Measurements from ENCODE around the gene LPP. TPM values are rescaled to one million over a fixed set of nuclear protein-coding genes. Genes with fewer than 3 reads are reported as not detected.

LPP gene
- total RNA-seq, 1 donor from 2014 or later = 222 TPM

GRCh38 chr3:188446014-188446413, 292.1 kb downstream of the LPP start:
- Histone ChIP-seq H4K20me1 (ENCODE audit: insufficient read depth, low read length) (peaks cover 42% of the 10 kb centered on the region), H3K4me2 (ENCODE audit: low read length) (no peak overlapping the region), H3K36me3 (ENCODE audit: insufficient read depth, low read length) (no peaks in the 10 kb centered on the region), H3K27me3 (ENCODE audit: insufficient read depth, low read length) (no peaks in the 10 kb centered on the region), H2AFZ (ENCODE audit: low read depth, low read length) (no peak overlapping the region), H3K27ac (ENCODE audit: low read depth, low read length) (no peak overlapping the region), H3K79me2 (ENCODE audit: insufficient read depth, low read length) (peaks cover 50% of the 10 kb centered on the region), H3K4me3 (ENCODE audit: insufficient read depth, low read depth, low read length) (no peak overlapping the region), H3K9ac (ENCODE audit: low read length) (no peak overlapping the region), H3K4me1 (ENCODE audit: insufficient read depth, low read length) (no peaks in the 10 kb centered on the region), H3K9me3 (ENCODE audit: insufficient read depth, low read depth, low read length) (no peaks in the 10 kb centered on the region)
- TF ChIP-seq CTCF (IDR thresholded peaks at IDR 0.05; ENCODE audit: insufficient read depth, low read depth, low read length) (no peak), EZH2 (IDR thresholded peaks at IDR 0.05; ENCODE audit: insufficient read depth, low read length) (no peak)
- peaks cover 16% of the 10 kb centered on the region for H3K36me3 Mint-ChIP-seq (ENCODE audit: low read depth, unreplicated experiment)
- peaks cover 8% of the 10 kb centered on the region for H3K4me1 Mint-ChIP-seq (ENCODE audit: low read depth, unreplicated experiment)
- peak overlapping the region; percentile 8 for H3K4me3 Mint-ChIP-seq (ENCODE audit: unreplicated experiment)
- FAIRE-seq (no peak), DNase-seq (ENCODE audit: low read depth) (no peak)
- no peaks in the 10 kb centered on the region for H3K27me3 Mint-ChIP-seq (ENCODE audit: low read depth, unreplicated experiment)
- H3K27ac Mint-ChIP-seq (ENCODE audit: unreplicated experiment) = no peak overlapping the region
- peaks cover 7% of the 10 kb centered on the region for H3K9me3 Mint-ChIP-seq (ENCODE audit: unreplicated experiment)

- Mint-ChIP-seq H3K27me3 (ENCODE audit: low read depth, unreplicated experiment) (no peaks in the 10 kb centered on the region), H3K9me3 (ENCODE audit: unreplicated experiment) (peaks cover 7% of the 10 kb centered on the region), H3K4me1 (ENCODE audit: low read depth, unreplicated experiment) (peaks cover 15% of the 10 kb centered on the region), H3K27ac (ENCODE audit: unreplicated experiment) (no peak overlapping the region), H3K4me3 (ENCODE audit: unreplicated experiment) (no peak overlapping the region), H3K36me3 (ENCODE audit: low read depth, unreplicated experiment) (peaks cover 16% of the 10 kb centered on the region)
- no peaks in the 10 kb centered on the region for H3K36me3 ChIP-seq (ENCODE audit: insufficient read depth, low read length)
- no peaks in the 10 kb centered on the region for H3K4me1 ChIP-seq (ENCODE audit: insufficient read depth, low read length)
- peaks cover 50% of the 10 kb centered on the region for H4K20me1 ChIP-seq (ENCODE audit: insufficient read depth, low read length)
- no peaks in the 10 kb centered on the region for H3K9me3 ChIP-seq (ENCODE audit: insufficient read depth, low read depth, low read length)
- no peak overlapping the region for H2AFZ ChIP-seq (ENCODE audit: low read depth, low read length)
- TF ChIP-seq EZH2 (IDR thresholded peaks at IDR 0.05; ENCODE audit: insufficient read depth, low read length) (no peak), CTCF (IDR thresholded peaks at IDR 0.05; ENCODE audit: insufficient read depth, low read depth, low read length) (no peak)
- peaks cover 58% of the 10 kb centered on the region for H3K79me2 ChIP-seq (ENCODE audit: insufficient read depth, low read length)
- H3K4me2 ChIP-seq (ENCODE audit: low read length) = no peak overlapping the region
- FAIRE-seq = no peak
- no peak overlapping the region for H3K27ac ChIP-seq (ENCODE audit: low read depth, low read length)
- no peak overlapping the region for H3K4me3 ChIP-seq (ENCODE audit: insufficient read depth, low read depth, low read length)
- DNase-seq (ENCODE audit: low read depth) = no peak
- no peaks in the 10 kb centered on the region for H3K27me3 ChIP-seq (ENCODE audit: insufficient read depth, low read length)
- H3K9ac ChIP-seq (ENCODE audit: low read length) = no peak overlapping the region
These were observed 292.8 kb downstream of the LPP start for GRCh38 chr3:188446766-188447165.

- TF ChIP-seq EZH2 (IDR thresholded peaks at IDR 0.05; ENCODE audit: insufficient read depth, low read length) (no peak), CTCF (IDR thresholded peaks at IDR 0.05; ENCODE audit: insufficient read depth, low read depth, low read length) (no peak)
- no peak overlapping the region for H3K4me3 Mint-ChIP-seq (ENCODE audit: unreplicated experiment)
- H3K27ac Mint-ChIP-seq (ENCODE audit: unreplicated experiment) = no peak overlapping the region
- peaks cover 13% of the 10 kb centered on the region for H3K36me3 Mint-ChIP-seq (ENCODE audit: low read depth, unreplicated experiment)
- no peak overlapping the region for H3K4me2 ChIP-seq (ENCODE audit: low read length)
- H3K27me3 Mint-ChIP-seq (ENCODE audit: low read depth, unreplicated experiment) = no peaks in the 10 kb centered on the region
- peaks cover 7% of the 10 kb centered on the region for H3K9me3 Mint-ChIP-seq (ENCODE audit: unreplicated experiment)
- no peak for DNase-seq (ENCODE audit: low read depth)
- H3K4me1 Mint-ChIP-seq (ENCODE audit: low read depth, unreplicated experiment) = peaks cover 24% of the 10 kb centered on the region
- H3K79me2 ChIP-seq (ENCODE audit: insufficient read depth, low read length) = peaks cover 63% of the 10 kb centered on the region
- no peaks in the 10 kb centered on the region for H3K27me3 ChIP-seq (ENCODE audit: insufficient read depth, low read length)
- no peaks in the 10 kb centered on the region for H3K36me3 ChIP-seq (ENCODE audit: insufficient read depth, low read length)
- no peak for FAIRE-seq
- no peak overlapping the region for H3K4me3 ChIP-seq (ENCODE audit: insufficient read depth, low read depth, low read length)
- no peak overlapping the region for H3K27ac ChIP-seq (ENCODE audit: low read depth, low read length)
- peaks cover 63% of the 10 kb centered on the region for H4K20me1 ChIP-seq (ENCODE audit: insufficient read depth, low read length)
- H3K9me3 ChIP-seq (ENCODE audit: insufficient read depth, low read depth, low read length) = no peaks in the 10 kb centered on the region
- H3K9ac ChIP-seq (ENCODE audit: low read length) = no peak overlapping the region
- H3K4me1 ChIP-seq (ENCODE audit: insufficient read depth, low read length) = no peaks in the 10 kb centered on the region
- H2AFZ ChIP-seq (ENCODE audit: low read depth, low read length) = no peak overlapping the region
These were observed 294.9 kb downstream of the LPP start for GRCh38 chr3:188448813-188449212.
